HG03565 (cell line): ENCODE measurements around the gene TCAP.
"Not testable (repeated sequence)": the region's sequence is repeated elsewhere in the genome, so short reads cannot be mapped to it uniquely, and the experiment has no call there.

ENCODE experiments used
- ATAC-seq: cut with Tn5 transposase; IDR thresholded peaks from one replicate; pipeline ENCODE4 v1.9.1; 2021; ENCODE audit warnings: mild to moderate bottlenecking, moderate library complexity; ENCODE audit not compliant: unreplicated experiment

TCAP gene

GRCh38 chr17:39702901-39703893 is 38.0 kb downstream of the TCAP start:
- ATAC-seq: no peak

DNA sequence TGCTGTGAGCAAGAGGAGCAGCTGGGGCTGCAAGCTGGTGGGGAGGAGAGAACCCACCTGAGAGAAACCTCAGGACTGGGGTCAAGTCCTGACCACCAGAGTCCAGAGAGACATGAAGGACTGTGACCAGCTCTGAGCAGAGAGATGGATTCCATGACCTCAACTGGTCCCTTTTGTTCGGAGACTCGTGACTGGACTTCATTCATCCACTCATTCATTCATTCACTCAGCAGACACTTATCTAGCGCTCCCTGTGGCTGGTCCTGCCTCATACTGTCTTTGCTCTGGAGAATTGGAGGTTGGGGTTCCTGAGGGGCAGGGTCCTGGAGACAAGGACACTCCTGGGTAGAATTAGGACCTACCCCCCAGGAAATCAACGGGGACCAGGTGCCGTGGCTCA is 38.8 kb downstream of the TCAP start:
- ATAC-seq: no peak

- no peak for ATAC-seq
Measured at GRCh38 chr17:39704821-39705551, 39.8 kb downstream of the TCAP start.

DNA sequence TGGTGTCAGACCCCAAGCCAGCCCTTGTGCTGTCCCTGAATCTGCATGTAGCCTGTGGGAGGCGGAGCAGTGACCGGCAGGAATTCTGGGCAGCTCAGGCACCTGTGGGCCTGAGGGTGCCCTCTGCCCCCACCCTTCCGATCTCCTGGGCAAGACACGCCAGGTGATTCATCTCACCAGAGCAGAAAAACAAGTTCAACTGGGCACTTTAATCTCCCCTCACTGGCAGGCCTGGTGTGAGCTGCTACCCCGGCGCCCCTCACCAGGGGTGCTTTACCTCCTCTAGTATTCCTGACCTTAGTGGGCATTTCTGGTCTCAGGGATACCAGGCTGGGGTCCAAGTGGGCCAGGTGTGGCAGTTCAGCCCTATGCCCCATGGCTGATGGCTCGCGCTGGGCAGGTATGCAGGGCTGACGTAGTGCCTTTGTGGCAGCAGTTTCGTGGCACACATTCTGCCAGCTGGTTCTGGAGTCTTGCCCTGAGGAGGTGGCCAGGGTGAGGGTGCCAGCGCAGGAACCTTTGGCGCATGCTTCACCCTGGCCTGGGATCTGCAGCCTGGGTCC is 40.7 kb downstream of the TCAP start:
- ATAC-seq: no peak

- ATAC-seq: no peak
Measured at GRCh38 chr17:39706383-39706782, 41.2 kb downstream of the TCAP start.

- ATAC-seq: no peak
Measured at GRCh38 chr17:39706921-39707337, 41.8 kb downstream of the TCAP start.

DNA sequence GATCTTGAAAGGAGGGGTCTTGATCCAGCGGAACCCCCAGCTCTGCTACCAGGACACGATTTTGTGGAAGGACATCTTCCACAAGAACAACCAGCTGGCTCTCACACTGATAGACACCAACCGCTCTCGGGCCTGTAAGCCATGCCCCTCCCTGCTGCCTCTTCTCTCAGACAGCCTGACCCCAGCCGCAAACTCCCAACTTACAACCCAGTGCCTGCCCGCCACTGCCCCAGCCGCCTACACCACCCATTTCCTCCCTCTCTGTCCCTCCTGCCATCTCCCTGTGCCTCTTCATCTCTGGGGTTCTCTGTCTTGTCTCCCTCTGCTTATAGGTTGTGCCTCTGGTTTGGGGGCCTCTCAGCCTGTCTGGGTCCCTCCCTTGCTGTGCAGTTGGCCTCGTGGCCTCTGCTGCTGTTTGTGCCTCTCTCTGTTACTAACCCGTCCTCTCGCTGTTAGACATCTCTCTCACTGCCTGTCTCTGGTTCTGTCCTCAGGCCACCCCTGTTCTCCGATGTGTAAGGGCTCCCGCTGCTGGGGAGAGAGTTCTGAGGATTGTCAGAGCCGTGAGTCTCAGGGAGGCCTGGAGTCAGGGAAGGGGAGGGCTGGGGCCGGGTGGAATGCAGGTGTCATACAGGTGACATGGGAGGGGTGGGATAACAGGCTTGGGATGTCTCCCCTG is 44.3 kb downstream of the TCAP start:
- no peak for ATAC-seq

GRCh38 chr17:39709998-39710964 is 45.1 kb downstream of the TCAP start:
- ATAC-seq: no peak

DNA sequence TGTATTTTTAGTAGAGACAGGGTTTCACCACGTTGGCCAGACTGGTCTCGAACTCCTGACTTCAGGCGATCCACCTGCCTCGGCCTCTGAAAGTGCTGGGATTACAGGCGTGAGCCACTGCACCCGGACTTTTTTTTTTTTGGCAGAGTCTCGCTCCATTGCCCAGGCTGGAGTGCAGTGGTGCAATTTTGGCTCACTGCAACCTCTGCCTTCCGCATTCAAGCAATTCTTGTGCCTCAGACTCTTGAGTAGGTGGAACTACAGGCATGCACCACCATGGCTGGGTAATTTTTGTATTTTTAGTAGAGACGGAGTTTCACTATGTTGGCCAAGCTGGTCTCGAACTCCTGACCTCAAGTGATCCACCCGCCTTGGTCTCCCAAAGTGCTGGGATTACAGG is 45.9 kb downstream of the TCAP start:
- ATAC-seq: not testable (repeated sequence)

- no peak for ATAC-seq
Measured at GRCh38 chr17:39711851-39712250, 46.7 kb downstream of the TCAP start.

DNA sequence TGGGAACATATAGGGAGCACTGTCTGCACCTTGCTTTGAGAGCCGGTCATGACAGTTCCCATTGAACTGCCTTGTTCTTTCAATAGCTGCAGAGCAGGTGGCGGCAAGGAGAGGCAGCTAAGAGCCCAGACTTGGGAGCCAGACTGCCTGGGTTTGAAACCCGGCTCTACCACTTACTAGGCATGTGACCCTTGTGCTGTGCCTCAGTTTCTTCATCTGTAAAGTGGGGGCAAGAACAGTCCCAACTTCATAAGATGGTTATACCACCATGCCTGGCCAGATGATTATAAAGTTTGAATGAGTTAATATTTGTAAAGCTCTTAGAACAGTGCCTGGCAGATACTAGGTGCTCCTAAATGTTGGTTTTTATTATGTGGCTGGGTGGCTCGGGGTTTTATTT is 49.1 kb downstream of the TCAP start:
- ATAC-seq: no peak

- no peak for ATAC-seq
Measured at GRCh38 chr17:39715375-39716072, 50.4 kb downstream of the TCAP start.
